Erythroblast (primary cell): Measurements from ENCODE around the gene LCE3B.

Experiments used
- GATA1 ChIP-seq: IDR thresholded peaks from 2 replicates; pipeline ENCODE4 v1.6.1; 2011; ENCODE audit warnings: low read depth, mild to moderate bottlenecking, control low read depth, low read length, moderate library complexity
- POLR2A ChIP-seq: IDR thresholded peaks from 2 replicates; pipeline ENCODE4 v1.6.1; 2011; ENCODE audit warnings: mild to moderate bottlenecking, low read length

GRCh38 chr1:152613511-152613910 is at the start of gene LCE3B:
- TF ChIP-seq POLR2A: no peak
- no peak for TF ChIP-seq GATA1
